Activated CD8-positive, alpha-beta T cell treated with anti-CD3 and anti-CD28 coated beads for 36 hours (primary cell): Measurements from ENCODE around the gene ZNF662. TPM values are rescaled to one million over a fixed set of nuclear protein-coding genes. Genes with fewer than 3 reads are reported as not detected.

ENCODE experiments used
- ATAC-seq: fragments of 200-7000 bp; cut with Tn5 transposase; one replicate; pipeline ENCODE4 v1.10.0; 2021; ENCODE audit warnings: mild to moderate bottlenecking, moderate library complexity
- CTCF ChIA-PET: fragments of 350-600 bp; sonication (Branson Sonifier 250); formaldehyde crosslinking; loops from one replicate; lab custom pipeline; 2021; ENCODE audit warnings: antibody characterized with exemption; lab: Charles Lee
- POLR2A ChIA-PET: fragments of 350-600 bp; sonication (Branson Sonifier 250); formaldehyde crosslinking; loops from one replicate; lab custom pipeline; 2021; ENCODE audit warnings: antibody characterized with exemption; lab: Charles Lee
- DNase-seq: peaks from one replicate; pipeline ENCODE4 v3.0.0-alpha.2; 2020
- H3K27ac Mint-ChIP-seq: one replicate; pipeline ENCODE4 v1.8.0; 2021; ENCODE audit warnings: mild to moderate bottlenecking, mixed read lengths
- H3K27me3 Mint-ChIP-seq: one replicate; pipeline ENCODE4 v1.8.0; 2021; ENCODE audit warnings: mixed read lengths
- H3K36me3 Mint-ChIP-seq: one replicate; pipeline ENCODE4 v1.8.0; 2021; ENCODE audit warnings: low read depth, mixed read lengths
- H3K4me1 Mint-ChIP-seq: one replicate; pipeline ENCODE4 v1.8.0; 2021; ENCODE audit warnings: low read depth, mixed read lengths
- H3K4me3 Mint-ChIP-seq: one replicate; pipeline ENCODE4 v1.8.0; 2021; ENCODE audit warnings: mild to moderate bottlenecking, moderate library complexity, mixed read lengths
- H3K9me3 Mint-ChIP-seq: one replicate; pipeline ENCODE4 v1.8.0; 2021; ENCODE audit warnings: mixed read lengths
- CTCF ChIP-seq: fragments of 200-600 bp; IDR thresholded peaks from one replicate; pipeline ENCODE4 v1.8.0; 2022; ENCODE audit warnings: antibody characterized with exemption, mild to moderate bottlenecking
- intact Hi-C: fragments of 100-400 bp; cut with micrococcal nuclease; formaldehyde crosslinking; loops from one replicate; pipeline ENCODE4 v1.10.0; 2022
- total RNA-seq, 2 experiments: library from RNA; stranded (reverse); gene quantifications; one replicate each; pipeline ENCODE4 v1.2.3, GENCODE V29; 2021

ZNF662 gene
- total RNA-seq, 2 experiments from 2014 or later, result 2.1 to 3.2 TPM

- ChIA-PET POLR2A (no interaction called here), CTCF (no interaction called here)
- no peaks in the 10 kb centered on the region for H3K9me3 Mint-ChIP-seq
- DNase-seq, result no peak
- H3K27ac Mint-ChIP-seq, result no peak overlapping the region
- intact Hi-C loops, result no loop called here
- no peaks in the 10 kb centered on the region for H3K27me3 Mint-ChIP-seq
- no peak overlapping the region for H3K4me3 Mint-ChIP-seq
- ATAC-seq, result no peak
- H3K4me1 Mint-ChIP-seq, result no peaks in the 10 kb centered on the region
- no peaks in the 10 kb centered on the region for H3K36me3 Mint-ChIP-seq
- no peak for TF ChIP-seq CTCF
Measured at GRCh38 chr3:42874749-42875148, 31.2 kb upstream of the ZNF662 start.

- ATAC-seq (no peak), DNase-seq (no peak)
- no peaks in the 10 kb centered on the region for H3K4me1 Mint-ChIP-seq
- ChIA-PET POLR2A (no interaction called here), CTCF (interaction anchor here (1.1 kb wide), 1 partner anchor 60 kb away, joined by 3 read pairs; no protein-coding TSS in a partner anchor)
- H3K4me3 Mint-ChIP-seq, result no peak within 1 kb of the TSS
- no peak for TF ChIP-seq CTCF
- intact Hi-C loops, result no loop called here
- H3K27me3 Mint-ChIP-seq, result no peaks in the 10 kb centered on the region
- H3K36me3 Mint-ChIP-seq, result no peaks in the 10 kb centered on the region
- H3K27ac Mint-ChIP-seq, result no peak within 1 kb of the TSS
- H3K9me3 Mint-ChIP-seq, result no peaks in the 10 kb centered on the region
Measured at GRCh38 chr3:42875325-42876151, 30.4 kb upstream of the ZNF662 start, which contains the start of gene CYP8B1. TSS of gene CYP8B1 (minus strand) at chr3:42875879. CDS start at chr3:42875816, 63 bp downstream.

- DNase-seq (no peak), ATAC-seq (no peak)
- H3K36me3 Mint-ChIP-seq, result no peaks in the 10 kb centered on the region
- no peaks in the 10 kb centered on the region for H3K27me3 Mint-ChIP-seq
- TF ChIP-seq CTCF, result no peak
- CTCF ChIA-PET, result interaction anchor here (4.1 kb wide), 1 partner anchor 45 kb away, joined by 32 read pairs; no protein-coding TSS in a partner anchor
- no peaks in the 10 kb centered on the region for H3K9me3 Mint-ChIP-seq
- no peak overlapping the region for H3K4me3 Mint-ChIP-seq
- POLR2A ChIA-PET, result no interaction called here
- no peak overlapping the region for H3K27ac Mint-ChIP-seq
- H3K4me1 Mint-ChIP-seq, result peaks cover 4% of the 10 kb centered on the region
- intact Hi-C loops, result no loop called here
Measured at GRCh38 chr3:42876401-42876800, 29.5 kb upstream of the ZNF662 start.

- DNase-seq (no peak), ATAC-seq (no peak)
- Mint-ChIP-seq H3K9me3 (no peaks in the 10 kb centered on the region), H3K27me3 (no peaks in the 10 kb centered on the region), H3K27ac (no peak overlapping the region), H3K36me3 (no peaks in the 10 kb centered on the region), H3K4me1 (peaks cover 9% of the 10 kb centered on the region), H3K4me3 (no peak overlapping the region)
- intact Hi-C loops, result no loop called here
- ChIA-PET CTCF (interaction anchor here (4.1 kb wide), 1 partner anchor 46 kb away, joined by 32 read pairs; no protein-coding TSS in a partner anchor), POLR2A (no interaction called here)
- TF ChIP-seq CTCF, result no peak
Measured at GRCh38 chr3:42876940-42877720, 28.8 kb upstream of the ZNF662 start.
